Measurements from ENCODE around the gene FOXA2.

The FOXA2 gene

DNA sequence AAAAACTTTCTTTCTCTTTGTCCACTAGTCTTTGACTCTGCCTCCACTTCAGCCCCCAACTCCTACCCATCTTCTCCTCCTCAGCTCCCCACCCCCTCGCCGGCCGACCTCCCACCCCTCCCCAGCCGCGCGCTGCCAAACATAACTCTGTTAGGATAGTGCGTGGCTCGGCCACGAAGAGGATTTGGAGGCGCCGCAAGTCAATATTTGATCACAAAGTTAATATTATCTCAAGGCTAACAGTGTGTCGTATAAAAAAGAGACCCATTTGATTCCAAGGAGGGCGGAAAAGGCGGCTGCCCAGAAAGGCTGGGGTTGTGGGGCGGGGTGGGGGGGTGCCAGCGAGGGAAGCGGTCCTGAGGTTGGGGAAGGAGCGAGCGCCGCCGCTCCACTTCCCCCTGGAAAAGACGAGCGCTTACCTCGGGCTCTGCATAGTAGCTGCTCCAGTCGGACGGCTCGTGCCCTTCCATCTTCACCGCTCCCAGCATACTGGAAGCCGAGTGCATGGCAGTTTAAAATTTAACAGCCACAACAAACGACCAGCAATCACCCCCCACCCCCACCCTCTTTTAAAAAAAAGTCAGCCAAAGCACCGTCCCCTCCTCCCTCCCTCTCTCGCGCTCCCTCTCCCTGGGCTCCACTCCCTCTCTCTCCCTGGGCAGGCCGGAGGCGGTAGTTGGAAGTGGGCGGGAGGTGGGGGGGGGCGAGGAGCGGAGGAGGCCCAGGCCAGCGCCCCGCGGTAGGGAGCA, 425 bp downstream of the FOXA2 start:
- no peak for DNase-seq

DNA sequence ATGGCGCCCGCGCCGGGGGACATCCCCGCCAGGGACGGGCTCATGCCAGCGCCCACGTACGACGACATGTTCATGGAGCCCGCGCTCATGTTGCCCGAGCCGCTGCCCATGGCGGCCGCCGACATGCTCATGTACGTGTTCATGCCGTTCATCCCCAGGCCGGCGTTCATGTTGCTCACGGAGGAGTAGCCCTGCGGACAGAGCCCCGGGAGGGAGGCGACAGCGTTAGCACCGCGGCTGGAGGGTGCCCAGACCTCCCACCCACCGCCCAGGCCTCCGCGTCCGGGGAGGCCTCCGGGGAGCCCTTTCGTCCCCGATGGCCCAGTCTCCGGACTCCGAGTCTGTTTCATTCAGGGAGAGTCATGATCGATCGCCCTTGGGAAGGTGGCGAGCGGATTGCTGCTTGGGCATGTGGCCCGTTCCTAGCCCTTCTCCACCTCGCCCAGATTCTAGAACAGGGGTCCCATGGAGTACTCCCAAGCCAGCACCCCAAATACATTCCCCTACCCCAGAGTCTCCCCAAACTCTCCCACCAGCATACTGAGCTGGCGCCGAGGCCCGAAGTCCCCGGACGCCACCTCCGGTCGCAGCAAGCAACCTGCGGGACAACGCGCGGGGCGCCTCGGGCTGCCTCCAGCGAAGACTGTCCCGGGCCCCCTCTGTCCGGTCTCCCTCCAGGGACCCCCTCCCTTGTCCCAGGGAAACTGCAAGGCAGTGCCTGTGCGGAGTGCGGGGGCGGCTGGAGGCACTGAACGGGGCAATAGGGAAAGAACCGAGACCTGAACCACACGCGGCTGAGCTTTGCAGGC, 1.2 kb downstream of the FOXA2 start:
- DNase-seq, result no peak

- no peak for DNase-seq
Observed at GRCh38 chr20:22582386-22582963, 1.9 kb downstream of the FOXA2 start.

- no peak for DNase-seq
Observed at GRCh38 chr20:22581437-22582385, 2.7 kb downstream of the FOXA2 start.

DNA sequence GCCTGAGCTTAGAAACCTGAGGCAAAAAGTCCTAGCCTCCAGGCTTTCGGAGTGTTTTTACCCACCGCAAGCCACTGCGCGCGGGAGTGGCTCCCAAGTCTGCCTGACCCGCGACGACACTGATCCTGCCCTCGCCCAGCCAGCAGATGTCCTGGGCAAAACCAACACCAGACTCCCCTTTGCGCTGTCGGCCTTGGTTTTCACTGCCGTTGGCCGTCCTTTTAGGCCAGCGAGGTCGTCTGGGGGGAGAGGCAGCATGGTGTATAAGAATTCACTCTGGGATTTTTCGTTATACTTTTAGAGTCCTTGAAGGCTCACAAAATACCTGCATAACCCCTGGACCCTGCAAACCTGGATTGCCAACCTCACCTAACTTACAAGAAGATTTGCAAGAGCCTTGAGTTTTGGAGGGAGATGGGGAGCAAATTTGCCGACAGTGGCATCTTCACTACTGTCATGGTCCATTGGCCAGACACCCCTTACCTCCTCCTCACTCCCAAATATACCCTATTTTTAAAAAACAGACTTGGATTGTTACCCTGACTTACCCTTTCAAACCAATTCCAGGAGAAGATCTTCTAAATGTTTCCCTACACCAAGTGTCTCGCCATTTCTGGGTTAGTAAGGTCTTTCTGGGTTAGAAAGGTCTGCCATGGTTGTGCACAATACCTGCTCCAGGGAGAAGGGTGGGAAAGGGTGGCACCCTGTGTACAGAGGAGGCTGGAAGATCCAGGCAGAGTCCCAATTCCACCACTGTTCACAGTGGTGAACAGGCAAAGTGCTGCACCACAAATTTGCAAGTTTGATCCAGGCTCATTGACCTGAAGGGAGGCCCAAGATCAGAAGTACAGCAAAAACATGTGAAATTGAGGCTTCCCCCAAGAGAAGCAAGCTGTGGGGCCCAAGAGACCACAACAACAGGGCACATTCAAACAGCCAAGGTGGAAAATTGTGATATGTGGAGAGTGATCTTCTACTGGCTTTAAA, 4.4 kb downstream of the FOXA2 start:
- DNase-seq, result no peak

- DNase-seq, result no peak
Observed at GRCh38 chr20:22579119-22579427, 5.3 kb downstream of the FOXA2 start.

DNA sequence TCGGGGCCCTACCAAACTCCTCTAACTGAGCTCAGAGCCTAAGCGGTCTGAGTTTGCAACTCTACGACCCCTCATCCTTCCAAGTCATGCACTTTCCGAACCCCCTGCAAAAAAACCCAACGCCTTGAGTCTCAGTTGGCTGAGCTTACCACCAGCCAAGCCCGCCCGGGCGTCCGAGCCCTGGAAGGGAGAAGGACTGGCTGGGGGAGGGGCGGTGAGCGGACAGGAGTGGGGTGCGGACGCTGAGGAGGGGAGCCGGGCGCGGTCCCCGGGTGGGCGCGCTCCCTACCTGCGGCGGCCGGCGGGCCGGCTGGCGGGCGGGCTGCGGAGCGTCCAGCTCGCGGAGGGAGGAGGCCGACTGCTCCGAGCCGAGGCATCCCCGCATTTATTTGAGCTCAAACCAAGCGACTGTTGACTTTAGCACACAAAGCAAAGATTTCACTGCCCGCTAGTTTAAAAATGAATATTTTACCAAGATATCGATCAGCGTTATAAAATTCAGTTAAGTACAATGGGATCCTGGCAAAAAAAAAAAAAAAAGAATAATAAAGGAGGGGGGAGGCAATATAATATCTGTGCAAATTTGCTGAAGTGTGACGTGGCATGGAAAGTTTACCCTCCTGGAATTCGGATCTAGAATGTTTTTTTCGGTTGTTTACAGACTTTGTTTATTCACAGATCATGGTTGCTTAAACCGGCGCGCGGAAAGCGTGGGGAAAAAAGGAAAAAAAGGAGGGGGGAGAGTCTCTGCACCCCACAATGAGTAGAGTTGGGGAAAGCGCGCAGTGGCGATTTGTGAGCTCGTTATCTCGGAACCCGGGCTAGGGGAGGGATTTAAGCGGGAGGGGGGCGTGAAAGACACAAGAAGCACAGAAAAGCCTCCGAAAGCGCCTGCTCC, 5.9 kb downstream of the FOXA2 start:
- DNase-seq, result no peak

DNA sequence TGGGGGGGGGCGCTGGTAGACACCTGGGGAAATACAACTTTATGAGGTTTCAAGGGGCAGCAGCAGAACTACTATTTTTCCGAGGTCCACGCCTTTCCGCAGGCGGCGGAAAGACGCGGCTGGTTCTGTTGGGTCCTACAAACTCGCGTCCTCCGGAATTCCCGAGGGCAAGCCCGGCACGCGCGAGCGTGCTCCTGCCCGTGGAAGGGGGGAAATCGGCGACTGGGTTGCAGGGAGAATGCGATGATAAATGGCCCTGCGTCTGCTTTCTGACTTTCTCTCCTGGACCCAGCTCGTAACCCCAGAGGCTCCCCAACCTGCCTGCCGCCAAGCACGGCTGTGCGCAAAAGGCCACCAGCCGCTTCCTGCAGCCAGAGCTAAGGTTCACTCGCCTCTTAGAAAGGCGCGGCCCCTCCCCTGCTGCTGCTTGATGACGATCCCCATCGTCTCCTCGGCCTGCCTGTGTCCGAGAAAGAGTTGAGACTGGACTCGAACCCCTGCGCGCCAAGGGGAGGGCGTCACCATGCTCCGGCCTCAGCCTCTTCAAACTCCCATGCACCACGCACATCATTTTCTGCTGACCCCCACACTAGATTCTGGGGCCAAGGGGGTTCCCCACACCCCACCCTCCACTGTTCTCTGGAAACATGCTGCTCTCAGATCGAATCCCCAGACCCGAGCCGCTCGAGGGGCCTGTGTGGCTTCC, 6.7 kb downstream of the FOXA2 start:
- DNase-seq, result no peak

DNA sequence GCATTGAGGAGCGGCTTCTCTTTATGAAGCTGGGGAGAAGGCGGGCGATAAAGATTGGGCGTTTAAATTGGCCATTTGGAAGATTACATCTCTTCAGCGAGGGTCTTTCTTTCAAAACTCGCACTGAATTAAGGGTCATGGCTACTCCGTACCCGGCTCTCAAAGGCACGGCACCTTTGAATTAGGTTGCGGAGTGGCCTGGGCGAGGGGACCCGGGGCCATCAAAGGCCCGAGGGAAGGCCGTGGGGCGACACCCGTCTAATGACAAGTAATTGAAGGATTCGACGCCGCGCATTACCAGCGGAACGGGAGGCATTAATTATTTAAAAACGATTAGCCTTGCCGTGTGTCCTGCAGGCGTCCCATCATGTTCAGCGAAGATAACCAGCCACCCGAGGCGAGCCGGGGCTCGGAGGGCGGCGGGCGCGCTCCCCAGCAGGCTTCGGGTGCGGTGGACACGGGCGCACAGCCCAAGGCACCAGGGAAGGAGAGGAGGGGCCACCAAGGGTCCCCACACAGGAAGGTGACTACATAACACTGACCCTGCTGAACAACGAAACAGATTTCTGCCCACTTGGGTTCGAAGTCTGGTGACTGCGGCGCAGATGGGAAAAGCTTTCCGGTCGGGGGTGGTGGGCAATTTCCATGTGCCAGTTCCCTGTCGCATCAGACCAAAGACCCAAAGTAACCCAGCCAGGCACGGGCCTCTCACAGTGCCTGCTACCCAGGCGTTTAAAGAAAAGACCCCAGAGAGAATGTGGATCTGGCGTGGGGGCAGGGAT, 7.4 kb downstream of the FOXA2 start:
- DNase-seq, result no peak

DNA sequence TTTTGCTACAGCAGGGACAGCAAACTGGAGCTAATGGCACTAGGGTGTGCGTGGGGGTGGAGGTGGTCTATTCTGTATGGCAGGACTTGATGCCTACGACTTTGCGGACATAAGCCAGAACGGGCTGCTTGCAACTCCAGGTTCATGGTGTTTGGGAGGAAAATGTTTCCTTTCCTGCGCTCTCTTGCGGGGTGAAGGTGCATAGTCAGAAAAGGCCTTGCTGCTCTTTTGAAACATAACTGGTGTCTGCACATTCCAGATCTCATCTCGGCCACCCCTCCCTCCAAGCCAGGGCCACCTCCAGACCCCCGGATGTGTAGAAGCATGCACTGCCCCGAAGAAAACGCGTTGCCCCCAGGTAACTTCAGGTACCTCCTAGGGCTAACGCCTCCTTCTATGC, 8.1 kb downstream of the FOXA2 start:
- no peak for DNase-seq

DNA sequence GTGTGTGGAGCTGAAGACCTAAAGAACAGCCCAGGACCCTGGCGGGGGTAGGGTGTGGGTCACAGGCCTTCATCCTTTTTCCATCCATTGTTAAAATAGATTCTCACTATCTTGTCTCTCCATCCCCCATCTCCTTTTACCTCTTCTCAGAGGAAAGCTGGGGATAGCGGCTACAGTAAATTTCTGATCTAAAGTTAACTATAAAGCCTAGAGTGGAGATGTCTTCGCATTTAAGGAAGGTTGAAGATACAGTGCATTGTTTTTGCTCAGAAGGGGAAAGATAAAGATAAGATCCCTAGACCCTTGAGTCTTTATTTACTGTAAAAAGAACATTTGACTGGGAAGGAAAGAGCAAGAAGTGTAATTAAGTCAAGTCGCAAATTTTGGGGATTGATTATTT, 8.6 kb downstream of the FOXA2 start:
- no peak for DNase-seq

DNA sequence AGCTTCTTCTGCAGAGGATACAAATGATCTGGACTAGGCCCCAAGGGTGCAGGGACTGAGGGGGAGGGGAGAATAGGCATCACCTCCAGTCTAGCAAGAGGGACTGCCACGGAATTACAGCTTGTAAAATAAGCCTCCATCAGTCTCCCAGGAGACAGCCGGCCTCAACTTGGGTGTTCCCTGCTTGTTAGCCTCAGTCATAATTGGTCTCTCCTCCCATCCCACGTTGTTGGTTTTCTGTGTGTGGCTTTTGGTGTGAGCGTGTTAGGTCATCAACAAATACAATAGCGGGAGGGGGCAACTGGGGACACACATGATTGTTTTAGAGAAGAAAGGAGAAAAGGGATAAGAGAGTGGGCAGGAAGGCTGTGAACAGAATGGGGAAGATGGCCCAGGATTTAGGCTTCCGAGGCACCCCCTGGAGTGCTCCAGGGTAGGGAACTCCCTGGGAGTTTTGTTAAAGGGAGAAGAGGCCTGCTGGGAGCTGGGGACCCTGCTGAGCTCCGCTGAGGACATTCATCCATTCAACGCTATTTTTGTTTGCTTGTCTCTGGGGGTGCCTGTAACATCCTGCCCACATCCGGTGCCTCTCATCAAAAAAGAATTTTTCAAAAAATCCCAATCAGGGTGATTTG, 9.2 kb downstream of the FOXA2 start:
- no peak for DNase-seq

- DNase-seq, result no peak
Observed at GRCh38 chr20:22574545-22575086, 9.8 kb downstream of the FOXA2 start.

DNA sequence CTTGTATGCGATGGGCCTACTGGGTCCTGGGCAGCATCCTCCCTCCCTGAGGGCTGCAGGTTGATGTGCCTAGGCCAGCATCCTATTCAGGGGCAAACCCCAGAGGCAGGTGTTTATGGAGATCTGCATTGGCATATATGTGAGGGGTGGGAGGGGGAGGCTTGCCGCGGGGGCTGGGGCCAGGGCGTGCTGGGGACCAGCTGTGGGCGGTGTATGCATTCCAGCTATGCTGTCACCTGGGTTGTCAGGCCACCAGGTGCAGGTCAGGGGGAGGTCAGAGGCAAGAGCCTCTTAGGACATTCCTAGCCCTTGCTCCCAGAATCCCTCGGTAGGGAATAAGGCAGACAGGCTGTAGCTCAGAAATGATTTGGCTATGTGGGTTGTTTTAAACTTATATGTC, 11.9 kb downstream of the FOXA2 start:
- DNase-seq, result no peak

- no peak for DNase-seq
Observed at GRCh38 chr20:22572023-22572422, 12.3 kb downstream of the FOXA2 start.

DNA sequence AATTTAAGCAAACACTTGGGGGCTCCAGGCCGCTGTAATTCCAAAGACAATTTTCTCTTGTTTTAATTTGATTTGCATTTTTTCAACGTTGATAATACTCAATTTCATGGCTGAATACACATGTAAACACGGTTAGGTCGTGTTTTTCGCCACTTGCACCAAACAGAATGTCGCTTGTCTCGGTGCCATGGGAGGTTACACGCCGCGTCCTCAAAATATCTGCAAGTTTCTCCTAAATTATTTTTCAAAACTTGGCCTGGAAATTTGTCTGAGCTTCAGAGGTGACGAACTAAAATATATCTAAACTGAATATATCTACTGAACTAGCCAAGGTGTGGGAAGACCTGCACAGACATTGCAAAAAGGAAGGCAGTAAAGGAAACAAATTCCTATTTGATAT, 15.0 kb downstream of the FOXA2 start:
- DNase-seq, result no peak

DNA sequence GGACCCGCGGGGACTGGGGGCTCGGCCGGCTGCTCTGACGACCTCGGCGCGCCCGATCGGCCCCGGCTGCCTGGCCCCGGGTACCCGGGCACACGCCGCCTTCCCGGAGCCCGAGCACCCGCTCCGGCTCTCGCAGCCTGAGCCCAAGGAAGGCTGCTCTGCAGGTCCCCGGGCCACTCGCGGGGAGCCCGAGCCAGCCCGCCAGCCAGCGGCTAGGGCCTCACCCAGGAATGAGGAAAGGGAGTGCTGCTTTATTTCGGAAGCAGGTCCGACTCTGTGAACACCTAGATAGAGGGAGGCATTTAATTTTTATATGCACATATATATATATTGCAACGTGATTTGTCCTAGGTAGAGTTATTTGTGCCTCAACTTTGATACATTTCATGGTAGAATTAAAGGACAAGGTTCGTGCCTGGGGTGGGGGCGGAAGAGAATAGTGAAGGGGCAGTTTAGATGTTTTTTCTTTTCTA, 15.5 kb downstream of the FOXA2 start:
- DNase-seq, result no peak
